SH-SY5Y (cell line): ENCODE data around the gene PRRC2B.

Source experiments
- GATA2 ChIP-seq: IDR thresholded peaks from 2 replicates; pipeline ENCODE4 v1.6.1; 2011; ENCODE audit warnings: mild to moderate bottlenecking, low read depth, low read length
- GATA3 ChIP-seq: IDR thresholded peaks from 2 replicates; pipeline ENCODE4 v1.6.1; 2011; ENCODE audit warnings: low read depth, mild to moderate bottlenecking, low read length, moderate library complexity

DNA sequence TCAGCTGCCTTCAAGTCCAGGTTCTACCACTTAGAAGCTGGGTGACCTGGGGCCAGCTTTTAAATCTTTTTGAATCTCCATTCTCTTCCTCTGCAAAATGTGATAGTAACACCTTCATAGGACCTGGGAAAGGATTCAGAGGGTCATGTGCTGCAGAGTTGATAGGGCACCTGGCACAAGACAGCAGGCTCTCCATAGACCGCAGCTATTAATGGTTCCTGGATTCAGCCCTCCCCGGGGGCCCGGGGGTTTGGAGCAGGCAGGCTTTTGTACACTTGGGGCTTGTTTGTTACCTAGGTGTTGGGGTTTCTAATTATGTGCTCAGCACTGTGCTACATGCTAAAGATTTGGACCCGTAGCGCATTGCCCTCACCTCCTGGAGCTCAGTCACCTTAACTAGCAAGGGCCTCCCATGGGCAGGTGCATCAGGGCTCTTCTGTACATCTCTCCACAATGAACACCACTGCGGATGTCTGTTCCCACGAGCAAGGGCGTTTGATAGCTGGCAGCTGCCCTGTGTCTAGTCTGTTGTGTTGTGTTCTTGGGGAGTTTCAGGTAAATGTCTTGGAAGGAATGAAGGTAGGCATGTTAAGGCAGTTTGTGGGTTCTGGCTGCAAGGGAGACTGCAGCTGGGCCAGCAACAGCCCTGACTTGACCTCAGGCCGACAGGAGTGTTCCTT is 12.1 kb downstream of the PRRC2B start:
- TF ChIP-seq GATA3 (no peak), GATA2 (no peak)
